ENCODE data around the gene REC8.
A peak's percentile ranks its signal among the peaks of the same experiment; 100 is the strongest.
"Not testable (repeated sequence)": the region's sequence is repeated elsewhere in the genome, so short reads cannot be mapped to it uniquely, and the experiment has no call there.

Gene REC8

DNA sequence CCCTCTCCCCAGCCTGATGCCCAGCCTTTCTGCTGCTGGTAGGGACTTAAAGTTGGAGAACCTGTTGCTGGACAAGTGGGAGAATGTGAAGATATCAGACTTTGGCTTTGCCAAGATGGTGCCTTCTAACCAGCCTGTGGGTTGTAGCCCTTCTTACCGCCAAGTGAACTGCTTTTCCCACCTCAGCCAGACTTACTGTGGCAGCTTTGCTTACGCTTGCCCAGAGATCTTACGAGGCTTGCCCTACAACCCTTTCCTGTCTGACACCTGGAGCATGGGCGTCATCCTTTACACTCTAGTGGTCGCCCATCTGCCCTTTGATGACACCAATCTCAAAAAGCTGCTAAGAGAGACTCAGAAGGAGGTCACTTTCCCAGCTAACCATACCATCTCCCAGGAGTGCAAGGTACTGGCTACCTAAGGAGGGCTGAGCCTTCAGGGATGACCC, 35.2 kb downstream of the REC8 start:
- DNase-seq, result no peak

DNA sequence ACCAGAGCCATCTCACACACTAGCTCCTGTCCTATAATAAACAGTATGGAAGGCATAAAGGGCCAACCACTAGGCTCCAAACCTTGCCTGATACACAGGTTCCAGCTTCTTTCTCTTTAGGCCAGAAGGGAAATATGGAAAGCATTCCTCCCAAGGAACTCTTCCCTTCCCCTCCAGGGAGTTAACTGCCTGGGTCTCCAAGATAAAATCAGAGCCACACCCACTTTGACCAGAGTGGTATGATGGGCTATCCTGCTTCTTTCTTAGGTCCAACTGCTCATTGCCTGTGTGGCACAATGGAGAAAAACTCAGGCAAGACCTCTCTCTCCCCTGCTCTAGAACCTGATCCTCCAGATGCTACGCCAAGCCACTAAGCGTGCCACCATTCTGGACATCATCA, 35.7 kb downstream of the REC8 start:
- no peak for DNase-seq

DNA sequence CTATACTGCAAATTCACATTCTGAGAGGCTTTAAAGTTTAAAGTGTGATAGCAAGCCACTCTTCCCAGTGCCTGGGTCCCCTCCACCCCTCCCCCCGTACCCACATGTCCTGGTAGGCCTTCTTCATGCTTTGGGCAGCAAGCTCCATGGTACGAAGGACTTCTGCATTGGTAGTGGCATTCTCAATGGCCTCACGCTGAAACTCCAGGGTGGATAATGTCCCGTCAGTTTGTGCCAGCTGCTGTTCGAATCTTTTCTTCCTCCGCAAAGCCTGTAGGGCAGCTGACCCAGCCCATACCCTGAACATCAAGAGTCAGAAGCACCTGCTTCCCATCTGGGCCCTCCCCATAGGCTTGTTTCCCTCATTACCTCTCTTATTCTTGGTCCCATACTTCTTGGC, 39.4 kb downstream of the REC8 start:
- no peak for DNase-seq

GRCh38 chr14:24212924-24213865, 41.3 kb downstream of the REC8 start, which contains the start of gene CHMP4A:
CHMP4A (minus strand) TSS chr14:24213488; CDS start chr14:24213439, 49 bp downstream.
- DNase-seq, result peak; percentile 95

- no peak for DNase-seq
Observed at GRCh38 chr14:24213866-24214662, 42.2 kb downstream of the REC8 start.

DNA sequence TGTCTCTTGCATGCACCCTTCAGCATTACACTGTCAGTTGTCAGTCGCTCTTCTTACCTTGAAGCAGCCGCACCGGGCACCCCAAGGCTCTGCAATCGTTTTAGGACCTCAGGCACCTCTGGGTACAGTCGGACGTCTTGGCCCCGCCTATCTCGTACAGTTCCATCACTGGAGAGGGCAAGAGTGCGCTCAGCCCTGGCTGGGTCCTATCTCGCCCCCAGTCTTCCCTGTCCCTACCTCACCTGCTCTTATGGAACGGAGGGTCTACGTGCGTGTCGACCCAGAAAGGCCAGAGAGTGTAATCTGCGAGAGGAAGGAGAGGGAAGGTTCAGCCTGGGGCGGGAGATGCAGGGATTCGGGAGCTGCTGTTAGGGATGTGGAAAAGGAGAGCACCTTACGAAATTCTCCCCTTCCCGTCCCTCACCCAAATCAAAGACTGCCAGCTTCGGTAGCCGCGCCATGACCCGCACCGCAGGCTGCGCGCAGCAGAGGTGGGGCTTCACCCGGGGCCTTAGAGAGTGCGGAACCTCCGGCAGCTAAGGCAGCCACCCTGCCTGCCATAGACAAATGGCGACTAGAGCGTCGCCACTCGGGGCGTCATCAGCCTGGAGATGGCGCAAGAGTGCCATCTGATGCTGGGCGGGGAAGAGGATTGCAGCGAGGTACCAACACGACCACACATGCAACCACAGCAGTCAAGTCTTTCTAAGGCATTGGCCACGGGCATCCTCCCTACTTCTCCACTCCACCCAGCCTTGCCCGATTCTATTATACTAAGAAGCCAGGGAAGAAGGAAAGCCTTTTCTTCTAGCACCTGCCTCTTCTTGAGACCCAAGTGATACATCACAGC, 43.8 kb downstream of the REC8 start, which contains the start of gene MDP1:
MDP1 (minus strand) TSS at position 572 of the 850 bp plus-strand sequence; CDS start at position 461, 111 bp downstream.
- DNase-seq, result peak; percentile 79

DNA sequence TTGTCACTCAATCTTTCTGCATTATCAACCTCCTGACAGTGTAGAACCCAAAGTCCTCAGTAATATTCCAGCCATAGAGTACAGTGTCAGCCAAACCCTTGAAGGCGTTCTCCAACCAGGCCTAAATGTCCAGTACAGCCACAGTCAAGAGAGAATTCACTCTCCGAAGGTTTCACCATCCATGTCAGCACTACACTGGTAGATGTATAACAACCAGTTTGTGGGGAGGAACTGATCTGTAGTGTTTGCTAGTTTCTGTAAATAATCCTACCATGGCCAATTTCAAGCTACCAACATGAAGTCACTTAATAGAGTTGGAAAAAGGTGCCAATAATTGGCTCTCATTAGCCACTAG, 44.4 kb downstream of the REC8 start:
- DNase-seq, result no peak

- DNase-seq, result not testable (repeated sequence)
Observed at GRCh38 chr14:24216876-24217275, 45.0 kb downstream of the REC8 start.

GRCh38 chr14:24219080-24219479, 47.2 kb downstream of the REC8 start:
- no peak for DNase-seq

- DNase-seq, result no peak
Observed at GRCh38 chr14:24219521-24219920, 47.6 kb downstream of the REC8 start.

DNA sequence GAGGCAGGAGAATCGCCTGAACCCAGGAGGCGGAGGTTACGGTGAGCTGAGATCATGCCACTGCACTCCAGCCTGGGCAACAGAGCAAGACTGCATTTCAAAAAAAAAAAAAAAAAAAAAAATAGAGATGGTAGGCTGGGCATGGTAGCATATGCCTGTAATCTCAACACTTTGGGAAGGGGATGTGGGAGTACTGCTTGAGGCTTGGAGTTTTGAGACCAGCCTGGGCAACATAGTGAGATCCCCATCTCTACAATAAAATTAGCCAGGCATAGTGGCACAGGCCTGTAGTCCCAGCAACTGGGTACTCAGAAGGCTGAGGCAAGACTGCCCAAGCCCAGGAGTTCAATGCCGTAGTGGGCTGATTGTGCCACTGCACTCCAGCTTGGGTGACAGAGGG, 51.1 kb downstream of the REC8 start:
- DNase-seq, result not testable (repeated sequence)

DNA sequence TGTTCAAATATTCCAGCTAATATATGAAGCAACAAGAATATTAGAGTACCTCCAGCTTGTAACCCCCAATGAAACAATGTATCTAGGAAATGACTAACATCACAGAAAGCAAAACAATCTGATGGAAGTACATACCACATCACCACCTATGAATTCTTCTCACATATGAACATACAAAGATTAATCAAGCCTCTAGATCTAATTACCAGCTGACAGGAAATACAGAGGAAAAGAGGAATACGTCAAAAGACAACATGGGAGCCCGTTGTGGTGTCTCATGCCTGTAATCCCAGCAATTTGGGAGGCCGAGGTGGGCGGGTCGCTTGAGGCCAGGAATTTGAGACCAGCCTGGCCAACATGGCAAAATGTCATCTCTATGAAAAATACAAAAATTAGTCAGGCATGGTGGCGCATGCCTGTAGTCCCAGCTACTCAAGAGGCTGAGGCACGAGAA, 52.8 kb downstream of the REC8 start:
- DNase-seq, result no peak

GRCh38 chr14:24226473-24226872, 54.6 kb downstream of the REC8 start:
- DNase-seq, result no peak

DNA sequence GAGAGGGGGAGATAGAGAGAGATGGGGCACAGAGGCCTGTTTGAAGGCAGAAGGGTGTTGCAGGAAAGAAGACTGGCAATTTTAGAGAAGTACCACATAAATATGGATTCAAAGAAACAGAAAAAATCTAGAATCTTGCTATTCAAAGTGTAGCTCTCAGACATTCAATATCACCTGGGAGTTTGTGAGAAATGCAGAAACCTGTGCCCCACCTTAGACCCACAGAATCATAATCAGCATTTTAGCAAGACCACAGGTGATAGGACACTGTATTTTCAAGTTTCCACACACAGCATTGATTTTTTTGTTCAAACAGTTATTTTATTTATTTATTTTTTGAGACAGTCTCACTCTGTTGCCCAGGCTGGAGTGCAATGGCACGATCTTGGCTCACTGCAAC, 57.0 kb downstream of the REC8 start:
- no peak for DNase-seq

Measured in COR-L47 (cell line).